HFF-Myc (cell line): Measurements from ENCODE around the gene RNF130.
A peak's percentile ranks its signal among the peaks of the same experiment; 100 is the strongest.

Experiments
- DNase-seq: peaks from one replicate; pipeline ENCODE4 v3.0.0-alpha.2; 2011; ENCODE audit warnings: low read depth; ENCODE audit errors: extremely low read depth
- H3K4me3 ChIP-seq: replicated peaks from 2 replicates; pipeline ENCODE4 v1.5.1; 2011; ENCODE audit warnings: low read depth, mild to moderate bottlenecking, control low read depth, low read length
- TF ChIP-seq, protein P1 (sequence below): IDR thresholded peaks from 2 replicates; pipeline ENCODE4 v1.5.1; 2012; ENCODE audit warnings: mild to moderate bottlenecking, low read depth, low read length, control low read depth; ENCODE audit errors: missing control alignments

Gene RNF130

DNA sequence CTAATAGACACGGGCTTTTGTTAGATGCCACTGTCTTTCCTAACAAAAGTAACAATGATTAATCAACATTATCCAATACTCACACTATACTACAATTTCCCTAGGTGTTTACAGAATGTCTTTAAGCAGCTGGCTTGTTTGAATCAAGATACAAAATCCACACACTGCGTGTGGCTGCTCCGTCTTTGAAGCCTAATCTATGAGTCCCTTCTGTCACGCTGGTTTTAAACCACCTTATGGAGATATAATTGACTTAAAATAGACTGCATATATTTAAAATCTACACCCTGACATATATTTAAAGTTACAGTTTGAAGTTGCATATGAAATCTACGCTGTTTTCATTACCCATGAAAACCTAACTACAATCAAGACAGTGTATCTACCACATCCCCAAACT lies 89.9 kb downstream of the RNF130 start:
- DNase-seq: no peak
- TF ChIP-seq, protein P1, sequence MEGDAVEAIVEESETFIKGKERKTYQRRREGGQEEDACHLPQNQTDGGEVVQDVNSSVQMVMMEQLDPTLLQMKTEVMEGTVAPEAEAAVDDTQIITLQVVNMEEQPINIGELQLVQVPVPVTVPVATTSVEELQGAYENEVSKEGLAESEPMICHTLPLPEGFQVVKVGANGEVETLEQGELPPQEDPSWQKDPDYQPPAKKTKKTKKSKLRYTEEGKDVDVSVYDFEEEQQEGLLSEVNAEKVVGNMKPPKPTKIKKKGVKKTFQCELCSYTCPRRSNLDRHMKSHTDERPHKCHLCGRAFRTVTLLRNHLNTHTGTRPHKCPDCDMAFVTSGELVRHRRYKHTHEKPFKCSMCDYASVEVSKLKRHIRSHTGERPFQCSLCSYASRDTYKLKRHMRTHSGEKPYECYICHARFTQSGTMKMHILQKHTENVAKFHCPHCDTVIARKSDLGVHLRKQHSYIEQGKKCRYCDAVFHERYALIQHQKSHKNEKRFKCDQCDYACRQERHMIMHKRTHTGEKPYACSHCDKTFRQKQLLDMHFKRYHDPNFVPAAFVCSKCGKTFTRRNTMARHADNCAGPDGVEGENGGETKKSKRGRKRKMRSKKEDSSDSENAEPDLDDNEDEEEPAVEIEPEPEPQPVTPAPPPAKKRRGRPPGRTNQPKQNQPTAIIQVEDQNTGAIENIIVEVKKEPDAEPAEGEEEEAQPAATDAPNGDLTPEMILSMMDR: no peak
- no peak overlapping the region for H3K4me3 ChIP-seq

DNA sequence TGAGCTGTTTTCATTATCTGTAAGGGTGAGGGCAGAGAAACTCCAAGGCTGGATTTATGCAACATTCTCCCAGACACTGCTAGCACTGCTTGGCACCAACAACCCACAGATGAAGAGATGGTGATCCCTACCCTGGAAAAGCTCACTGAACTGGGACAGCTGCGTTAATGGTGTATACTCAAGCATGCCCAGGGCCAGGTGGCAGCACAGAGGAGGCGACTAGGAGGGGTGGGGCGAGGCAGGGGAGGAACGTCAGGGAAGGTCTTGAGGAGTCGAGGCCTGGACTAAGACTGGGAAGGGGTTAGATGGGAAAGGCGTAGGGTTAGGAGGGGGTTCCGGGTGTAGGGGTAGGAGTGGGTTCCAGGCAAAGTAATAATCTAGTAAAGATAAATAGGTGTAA lies 90.8 kb downstream of the RNF130 start:
- TF ChIP-seq, protein P1: no peak
- H3K4me3 ChIP-seq: no peak overlapping the region
- no peak for DNase-seq

DNA sequence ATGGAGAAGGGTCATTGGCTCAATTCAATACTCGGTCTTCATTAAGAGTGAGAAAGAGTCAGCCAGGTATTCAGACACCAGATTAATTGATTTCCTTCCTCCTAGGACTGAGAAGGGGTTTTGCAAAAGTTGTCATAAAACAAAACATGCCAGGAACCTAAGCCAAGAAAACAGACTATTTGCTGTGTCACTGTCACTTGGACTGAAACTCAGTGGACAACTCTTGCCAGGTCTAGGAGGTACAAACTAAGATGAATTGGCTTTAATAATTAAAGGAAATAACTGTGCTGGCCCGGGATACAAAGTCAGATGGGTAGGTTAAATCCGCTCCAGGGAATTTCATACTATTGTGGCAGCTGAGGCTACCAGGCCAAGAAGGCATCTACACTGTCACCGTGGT lies 92.8 kb downstream of the RNF130 start:
- DNase-seq: no peak
- H3K4me3 ChIP-seq: no peak overlapping the region
- TF ChIP-seq, protein P1: no peak

DNA sequence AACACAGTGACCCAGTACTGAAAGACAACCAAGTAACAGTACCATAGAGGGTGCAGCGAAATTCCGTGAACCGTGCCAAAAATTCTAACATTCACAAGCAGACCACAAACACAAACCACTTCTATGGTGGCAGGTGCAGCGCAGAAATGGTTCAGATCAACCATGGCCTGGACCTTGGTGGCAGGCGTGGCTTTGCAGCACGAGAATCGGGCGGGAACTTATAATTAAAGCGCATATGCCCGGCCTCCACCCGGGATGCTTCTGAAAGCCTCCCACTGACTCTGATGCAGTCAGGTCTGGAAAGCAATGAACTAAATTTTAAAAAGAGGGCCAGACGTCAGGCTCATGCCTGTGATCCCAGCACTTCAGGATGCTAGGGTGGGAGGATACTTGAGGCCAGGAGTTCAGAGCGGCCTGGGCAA lies 95.8 kb downstream of the RNF130 start:
- TF ChIP-seq, protein P1: no peak
- DNase-seq: no peak
- no peak overlapping the region for H3K4me3 ChIP-seq

DNA sequence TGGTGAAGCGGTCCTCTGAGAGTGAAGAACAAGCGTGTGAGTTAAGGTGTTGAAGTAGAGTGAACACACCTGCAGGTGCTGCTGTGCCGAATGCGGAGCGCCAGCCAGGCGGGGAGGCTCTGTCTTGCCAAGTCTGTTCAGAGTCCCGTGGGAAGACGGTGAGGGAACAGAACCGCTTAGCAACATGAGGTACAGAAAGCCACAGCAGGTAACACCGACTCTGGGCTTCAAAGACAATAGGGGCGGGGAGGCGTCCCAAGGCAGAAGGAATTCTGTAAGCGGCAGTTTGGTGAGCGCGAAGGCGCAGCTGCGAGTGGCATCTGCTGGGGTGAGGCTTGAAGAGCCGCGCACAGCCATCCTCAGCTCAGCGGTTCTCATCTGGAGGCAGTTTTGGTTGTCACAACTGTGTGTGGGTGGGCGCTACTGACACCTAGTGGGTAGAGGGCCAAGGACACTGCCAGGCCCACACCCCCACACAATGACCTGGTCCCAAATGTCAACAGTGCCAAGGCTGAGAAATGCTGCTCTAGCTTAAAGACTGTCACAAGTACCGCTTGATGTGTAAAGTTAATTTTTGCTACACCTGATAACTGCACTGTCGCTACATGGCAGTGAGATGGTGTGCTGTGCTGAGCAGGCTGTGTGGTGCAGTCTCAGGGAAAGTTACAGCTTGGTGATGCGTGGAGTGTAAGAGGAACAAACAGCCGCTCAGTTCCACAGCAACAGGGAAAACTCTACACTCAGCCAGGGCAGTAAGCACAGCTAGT lies 96.4 kb downstream of the RNF130 start:
- DNase-seq: no peak
- no peak overlapping the region for H3K4me3 ChIP-seq
- TF ChIP-seq, protein P1: peak; percentile 48

DNA sequence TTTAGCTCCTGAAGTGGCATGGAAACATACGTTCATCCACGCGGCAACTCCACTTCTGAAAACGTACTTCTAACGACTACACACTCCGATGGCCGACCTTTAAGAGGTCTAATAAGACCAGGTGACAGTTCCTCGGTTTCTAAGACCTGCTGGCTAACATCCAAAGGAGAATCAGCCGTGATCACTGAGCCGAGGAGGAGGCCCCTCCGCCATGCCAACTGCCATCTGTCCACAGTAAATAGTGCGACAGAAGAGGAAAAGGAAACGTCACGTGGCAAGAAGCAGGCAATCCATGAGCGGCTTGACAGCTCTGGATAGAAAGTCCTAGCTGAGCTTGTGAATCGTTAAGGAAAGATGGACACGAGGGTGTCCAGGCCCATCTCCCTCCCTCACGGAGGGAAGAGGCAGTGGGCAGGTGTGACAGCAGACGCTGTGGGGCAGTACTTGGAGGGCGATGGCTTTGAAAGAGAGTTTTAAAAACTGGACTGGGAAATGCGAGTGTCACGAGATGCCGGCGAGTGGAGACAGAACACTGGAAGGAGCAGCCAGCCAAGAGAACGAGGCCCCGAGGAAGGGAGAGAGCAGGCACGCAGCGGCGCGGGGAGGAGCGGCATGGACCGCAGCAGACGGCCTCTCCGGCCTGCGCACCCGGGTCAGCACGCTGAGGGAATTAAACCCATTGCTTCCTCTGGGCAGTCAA lies 97.2 kb downstream of the RNF130 start:
- no peak overlapping the region for H3K4me3 ChIP-seq
- TF ChIP-seq, protein P1: no peak
- DNase-seq: no peak
